ENCODE measurements around the gene AKAP8L. TPM values are rescaled to one million over a fixed set of nuclear protein-coding genes. Genes with fewer than 3 reads are reported as not detected.

Gene AKAP8L
- total RNA-seq, 1 experiment from 2014 or later: 132 TPM

DNA sequence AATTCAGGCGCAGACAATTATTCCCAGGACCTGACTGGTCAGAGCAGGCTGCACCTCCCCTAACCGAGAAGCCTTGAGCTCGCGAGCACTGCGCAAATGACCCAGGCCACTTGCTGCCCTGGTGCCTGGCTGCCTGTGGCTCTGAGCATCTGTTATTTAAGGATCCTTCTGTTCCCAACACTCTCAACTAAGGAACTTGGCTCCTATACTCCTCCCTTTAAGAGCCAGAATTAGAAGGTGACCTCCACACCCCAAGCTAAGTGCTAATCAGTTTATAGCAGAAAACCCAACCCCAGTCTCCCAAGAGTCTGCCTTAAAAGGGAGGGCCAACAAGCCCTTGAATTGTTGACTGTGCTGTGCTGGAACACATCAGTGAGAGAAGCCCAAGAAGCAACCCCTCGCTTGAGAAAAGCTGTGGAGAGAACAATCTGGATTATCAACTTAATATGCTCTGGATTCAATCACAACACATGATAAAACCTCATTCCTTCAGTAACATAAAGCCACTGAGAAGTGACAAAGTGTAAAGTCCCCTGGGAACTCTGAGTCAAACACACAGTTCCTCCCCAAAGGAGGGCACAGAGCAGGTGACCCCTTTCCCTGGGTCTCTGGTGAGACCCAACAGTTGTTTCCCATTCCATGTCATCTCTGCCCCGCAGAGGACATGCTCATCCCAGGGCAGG is 14.6 kb downstream of the AKAP8L start:
- POLR2A ChIA-PET (ENCODE audit: low non-redundant PET): interaction anchor here (0.5 kb wide), 1 partner anchor 183 kb away, joined by 3 read pairs; no protein-coding TSS in a partner anchor
- H3K4me1 ChIP-seq (ENCODE audit: insufficient read depth, low read length, poor library complexity, severe bottlenecking): peaks cover 4% of the 10 kb centered on the region
- DNase-seq (ENCODE audit: low spot score): no peak
- no peaks in the 10 kb centered on the region for H3K9me3 ChIP-seq (ENCODE audit: low read depth, low read length, poor library complexity, severe bottlenecking)
- H3K36me3 ChIP-seq (ENCODE audit: insufficient read depth, low read length, poor library complexity, severe bottlenecking): peaks cover 61% of the 10 kb centered on the region
- H3K27me3 ChIP-seq (replicated peaks; ENCODE audit: insufficient read depth, low read depth, low read length, poor library complexity): no peaks in the 10 kb centered on the region
- no peak overlapping the region for H3K4me3 ChIP-seq (ENCODE audit: low read depth, low read length, poor library complexity, severe bottlenecking)
- no TSS peak for BruUV-seq (replicated peaks)
- peak overlapping the region; percentile 24 for H3K27ac ChIP-seq (ENCODE audit: low read depth, low read length, poor library complexity, severe bottlenecking)
- intact Hi-C loops (cut with micrococcal nuclease; ENCODE audit: unreplicated experiment): no loop called here
- TF ChIP-seq EZH2 (IDR thresholded peaks at IDR 0.05; ENCODE audit: borderline replicate concordance, low read depth, low read length, poor library complexity, severe bottlenecking): no peak
- TF ChIP-seq, protein P1, sequence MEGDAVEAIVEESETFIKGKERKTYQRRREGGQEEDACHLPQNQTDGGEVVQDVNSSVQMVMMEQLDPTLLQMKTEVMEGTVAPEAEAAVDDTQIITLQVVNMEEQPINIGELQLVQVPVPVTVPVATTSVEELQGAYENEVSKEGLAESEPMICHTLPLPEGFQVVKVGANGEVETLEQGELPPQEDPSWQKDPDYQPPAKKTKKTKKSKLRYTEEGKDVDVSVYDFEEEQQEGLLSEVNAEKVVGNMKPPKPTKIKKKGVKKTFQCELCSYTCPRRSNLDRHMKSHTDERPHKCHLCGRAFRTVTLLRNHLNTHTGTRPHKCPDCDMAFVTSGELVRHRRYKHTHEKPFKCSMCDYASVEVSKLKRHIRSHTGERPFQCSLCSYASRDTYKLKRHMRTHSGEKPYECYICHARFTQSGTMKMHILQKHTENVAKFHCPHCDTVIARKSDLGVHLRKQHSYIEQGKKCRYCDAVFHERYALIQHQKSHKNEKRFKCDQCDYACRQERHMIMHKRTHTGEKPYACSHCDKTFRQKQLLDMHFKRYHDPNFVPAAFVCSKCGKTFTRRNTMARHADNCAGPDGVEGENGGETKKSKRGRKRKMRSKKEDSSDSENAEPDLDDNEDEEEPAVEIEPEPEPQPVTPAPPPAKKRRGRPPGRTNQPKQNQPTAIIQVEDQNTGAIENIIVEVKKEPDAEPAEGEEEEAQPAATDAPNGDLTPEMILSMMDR (conservative IDR thresholded peaks at IDR 0.05; ENCODE audit: low read depth, low read length): no peak
- CTCF ChIA-PET: no interaction called here

GRCh38 chr19:15403151-15403531 is 15.6 kb downstream of the AKAP8L start:
- Histone ChIP-seq H3K4me1 (ENCODE audit: insufficient read depth, low read length, poor library complexity, severe bottlenecking) (peaks cover 4% of the 10 kb centered on the region), H3K27ac (ENCODE audit: low read depth, low read length, poor library complexity, severe bottlenecking) (peak overlapping the region; percentile 23), H3K9me3 (ENCODE audit: low read depth, low read length, poor library complexity, severe bottlenecking) (no peaks in the 10 kb centered on the region), H3K36me3 (ENCODE audit: insufficient read depth, low read length, poor library complexity, severe bottlenecking) (peaks cover 65% of the 10 kb centered on the region), H3K4me3 (ENCODE audit: low read depth, low read length, poor library complexity, severe bottlenecking) (no peak overlapping the region), H3K27me3 (replicated peaks; ENCODE audit: insufficient read depth, low read depth, low read length, poor library complexity) (no peaks in the 10 kb centered on the region)
- no peak for TF ChIP-seq EZH2 (IDR thresholded peaks at IDR 0.05; ENCODE audit: borderline replicate concordance, low read depth, low read length, poor library complexity, severe bottlenecking)
- TF ChIP-seq, protein P1 (conservative IDR thresholded peaks at IDR 0.05; ENCODE audit: low read depth, low read length): no peak
- no peak for DNase-seq (ENCODE audit: low spot score)
- ChIA-PET CTCF (no interaction called here), POLR2A (ENCODE audit: low non-redundant PET) (interaction anchor here (0.5 kb wide), 1 partner anchor 11 kb away, joined by 12 read pairs; no protein-coding TSS in a partner anchor)
- no TSS peak for BruUV-seq (replicated peaks)
- intact Hi-C loops (cut with micrococcal nuclease; ENCODE audit: unreplicated experiment): no loop called here

DNA sequence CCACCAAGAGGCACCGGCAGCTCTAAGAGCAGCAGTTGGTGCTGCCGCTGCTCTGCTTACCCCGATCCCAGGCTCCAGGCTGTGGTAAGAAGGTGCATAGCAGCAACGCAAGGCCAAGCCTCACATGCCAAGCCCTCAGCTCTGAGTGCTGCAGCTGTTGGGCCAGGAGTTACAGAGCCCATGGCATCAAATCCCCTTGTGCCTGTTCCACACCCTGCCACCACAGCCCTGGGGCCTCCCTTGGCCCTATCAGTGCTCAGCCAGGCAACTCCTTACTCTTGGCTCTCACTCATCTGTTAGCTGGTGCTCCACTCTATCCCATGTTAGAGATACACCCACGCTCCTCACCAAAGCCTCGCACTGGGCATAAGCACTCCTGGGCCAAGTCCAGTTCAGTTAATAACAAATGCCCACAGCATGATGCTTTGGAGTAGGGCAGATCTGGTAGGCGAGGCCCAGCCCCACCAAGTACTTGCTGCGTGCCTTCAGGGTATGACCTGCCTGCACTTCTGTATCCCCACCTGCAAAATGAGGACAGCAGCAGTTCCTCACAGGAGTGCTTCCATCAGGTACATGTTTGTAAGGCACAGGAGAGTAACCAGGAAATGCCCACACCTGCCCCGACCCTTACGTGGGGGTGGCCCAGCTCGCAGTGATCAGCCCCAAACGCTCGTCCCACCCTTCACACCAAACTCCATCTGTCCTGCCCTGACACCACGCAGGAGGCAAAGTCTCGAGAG is 16.2 kb downstream of the AKAP8L start:
- no TSS peak for BruUV-seq (replicated peaks)
- no peak for DNase-seq (ENCODE audit: low spot score)
- no peak overlapping the region for H3K4me3 ChIP-seq (ENCODE audit: low read depth, low read length, poor library complexity, severe bottlenecking)
- TF ChIP-seq, protein P1 (conservative IDR thresholded peaks at IDR 0.05; ENCODE audit: low read depth, low read length): no peak
- TF ChIP-seq EZH2 (IDR thresholded peaks at IDR 0.05; ENCODE audit: borderline replicate concordance, low read depth, low read length, poor library complexity, severe bottlenecking): no peak
- no peaks in the 10 kb centered on the region for H3K27me3 ChIP-seq (replicated peaks; ENCODE audit: insufficient read depth, low read depth, low read length, poor library complexity)
- H3K36me3 ChIP-seq (ENCODE audit: insufficient read depth, low read length, poor library complexity, severe bottlenecking): peaks cover 65% of the 10 kb centered on the region
- intact Hi-C loops (cut with micrococcal nuclease; ENCODE audit: unreplicated experiment): no loop called here
- peaks cover 4% of the 10 kb centered on the region for H3K4me1 ChIP-seq (ENCODE audit: insufficient read depth, low read length, poor library complexity, severe bottlenecking)
- H3K9me3 ChIP-seq (ENCODE audit: low read depth, low read length, poor library complexity, severe bottlenecking): no peaks in the 10 kb centered on the region
- H3K27ac ChIP-seq (ENCODE audit: low read depth, low read length, poor library complexity, severe bottlenecking): peak overlapping the region; percentile 23
- CTCF ChIA-PET: no interaction called here
- POLR2A ChIA-PET (ENCODE audit: low non-redundant PET): interaction anchor here (0.5 kb wide), 1 partner anchor 12 kb away, joined by 12 read pairs; no protein-coding TSS in a partner anchor
